ENCODE measurements around the gene COL10A1.

The COL10A1 gene

DNA sequence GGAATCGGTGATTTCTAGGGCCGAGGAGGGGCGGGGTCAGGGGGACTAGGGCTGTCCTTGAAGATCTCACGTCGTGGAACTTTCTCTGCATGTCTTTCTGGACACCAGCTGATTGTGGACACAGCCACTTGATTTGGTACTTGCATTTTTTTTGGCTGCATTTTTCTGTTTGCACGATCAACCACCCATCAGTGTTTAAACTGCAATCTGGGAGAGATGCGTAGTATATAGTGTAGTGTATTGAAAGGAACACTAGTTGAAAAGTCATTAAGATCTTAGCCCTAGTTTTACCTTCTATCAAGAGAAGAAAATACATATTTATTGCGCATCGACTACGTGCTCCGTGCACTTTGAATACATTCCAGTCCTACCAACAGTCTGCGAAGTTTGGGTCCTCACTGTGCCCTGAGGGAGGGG, 24.6 kb downstream of the COL10A1 start:
- no peak overlapping the region for H3K14ac ChIP-seq (ENCODE audit: low read length)
- no peak overlapping the region for H2BK120ac ChIP-seq (ENCODE audit: low read depth, low read length)
- peak overlapping the region; percentile 90 to 97 for H3K4me3 ChIP-seq (ENCODE audit: low read length in 2 of 2)
- no peak for DNase-seq (ENCODE audit: low spot score)
- H2BK12ac ChIP-seq (ENCODE audit: low read length): no peak overlapping the region
- peak overlapping the region; percentile 95 for H3K9ac ChIP-seq (ENCODE audit: low read depth, low read length, poor library complexity)
- H3K4me1 ChIP-seq (ENCODE audit: control insufficient read depth in 2 of 2, insufficient read depth in 1 of 2, low read depth in 1 of 2, low read length in 2 of 2): peaks cover 5 to 8% of the 10 kb centered on the region in 2 donors
- H2AK5ac ChIP-seq (ENCODE audit: low read depth, low read length): no peak overlapping the region
- no CpG with 5 or more reads among the region's 12 CpGs for WGBS, 2 donors (ENCODE audit: extremely low coverage in 2 of 2, insufficient read length in 2 of 2, insufficient replicate concordance in 1 of 2)
- H3K79me1 ChIP-seq (ENCODE audit: low read depth, low read length): no peaks in the 10 kb centered on the region
- no peaks in the 10 kb centered on the region for H3K36me3 ChIP-seq (replicated peaks in 1 of 2; ENCODE audit: control insufficient read depth in 2 of 2, insufficient read depth in 2 of 2, low read length in 2 of 2)
- H3K27me3 ChIP-seq (ENCODE audit: control insufficient read depth in 3 of 3, insufficient read depth in 3 of 3, low read depth in 1 of 3, low read length in 3 of 3): peaks cover 0 to 21% (median 0%) of the 10 kb centered on the region in 3 experiments
- H3K23ac ChIP-seq (ENCODE audit: low read depth, low read length, poor library complexity): no peak overlapping the region
- H3K4me2 ChIP-seq (ENCODE audit: insufficient read depth, low read length, poor library complexity, severe bottlenecking): peak overlapping the region; percentile 66
- H3K18ac ChIP-seq (ENCODE audit: low read length): peak overlapping the region; percentile 99
- no peak overlapping the region for H4K91ac ChIP-seq (ENCODE audit: low read depth, low read length, poor library complexity)
- H4K8ac ChIP-seq (ENCODE audit: low read depth, low read length): no peak overlapping the region
- peak overlapping the region; percentile 94 for H2BK5ac ChIP-seq (ENCODE audit: low read length)
- H2BK15ac ChIP-seq (ENCODE audit: low read length): peak overlapping the region; percentile 86
- no peak overlapping the region for H3K4ac ChIP-seq (ENCODE audit: low read length)
- peak overlapping the region; percentile 100 for H2AFZ ChIP-seq (ENCODE audit: low read length)
- peak overlapping the region; percentile 92 for H3K27ac ChIP-seq (replicated peaks; ENCODE audit: low read length)
- no peaks in the 10 kb centered on the region for H3K9me3 ChIP-seq (replicated peaks in 1 of 2; ENCODE audit: control insufficient read depth in 2 of 2, insufficient read depth in 1 of 2, low read depth in 1 of 2, low read length in 2 of 2)

GRCh38 chr6:116100419-116101301, 25.3 kb downstream of the COL10A1 start, which contains the start of gene NT5DC1:
TSS of gene NT5DC1 (plus strand) at chr6:116100853. CDS start at chr6:116100931, 78 bp downstream.
- H2AFZ ChIP-seq (ENCODE audit: low read length): peak within 1 kb of the TSS; percentile 100
- peaks cover 5 to 8% of the 10 kb centered on the region in 2 donors for H3K4me1 ChIP-seq (ENCODE audit: control insufficient read depth in 2 of 2, insufficient read depth in 1 of 2, low read depth in 1 of 2, low read length in 2 of 2)
- H4K91ac ChIP-seq (ENCODE audit: low read depth, low read length, poor library complexity): peak within 1 kb of the TSS; percentile 88
- H4K8ac ChIP-seq (ENCODE audit: low read depth, low read length): peak within 1 kb of the TSS; percentile 90
- H3K4me3 ChIP-seq (ENCODE audit: low read length in 2 of 2): peak within 1 kb of the TSS; percentile 90 to 97
- no peak within 1 kb of the TSS for H2BK12ac ChIP-seq (ENCODE audit: low read length)
- no CpG with 5 or more reads among the region's 87 CpGs for WGBS, 2 donors (ENCODE audit: extremely low coverage in 2 of 2, insufficient read length in 2 of 2, insufficient replicate concordance in 1 of 2)
- H3K27ac ChIP-seq (replicated peaks; ENCODE audit: low read length): peak within 1 kb of the TSS; percentile 92
- peaks cover 0 to 21% (median 0%) of the 10 kb centered on the region in 3 experiments for H3K27me3 ChIP-seq (ENCODE audit: control insufficient read depth in 3 of 3, insufficient read depth in 3 of 3, low read depth in 1 of 3, low read length in 3 of 3)
- peak; percentile 75 for DNase-seq (ENCODE audit: low spot score)
- peak within 1 kb of the TSS; percentile 94 for H2BK5ac ChIP-seq (ENCODE audit: low read length)
- H3K18ac ChIP-seq (ENCODE audit: low read length): peak within 1 kb of the TSS; percentile 99
- no peaks in the 10 kb centered on the region for H3K79me1 ChIP-seq (ENCODE audit: low read depth, low read length)
- H2BK120ac ChIP-seq (ENCODE audit: low read depth, low read length): peak within 1 kb of the TSS; percentile 25
- no peaks in the 10 kb centered on the region for H3K36me3 ChIP-seq (replicated peaks in 1 of 2; ENCODE audit: control insufficient read depth in 2 of 2, insufficient read depth in 2 of 2, low read length in 2 of 2)
- H2BK15ac ChIP-seq (ENCODE audit: low read length): peak within 1 kb of the TSS; percentile 86
- H2AK5ac ChIP-seq (ENCODE audit: low read depth, low read length): no peak within 1 kb of the TSS
- no peak within 1 kb of the TSS for H3K4ac ChIP-seq (ENCODE audit: low read length)
- H3K23ac ChIP-seq (ENCODE audit: low read depth, low read length, poor library complexity): peak within 1 kb of the TSS; percentile 98
- H3K9ac ChIP-seq (ENCODE audit: low read depth, low read length, poor library complexity): peak within 1 kb of the TSS; percentile 95
- peak within 1 kb of the TSS; percentile 66 for H3K4me2 ChIP-seq (ENCODE audit: insufficient read depth, low read length, poor library complexity, severe bottlenecking)
- peak within 1 kb of the TSS; percentile 97 for H3K14ac ChIP-seq (ENCODE audit: low read length)
- H3K9me3 ChIP-seq (replicated peaks in 1 of 2; ENCODE audit: control insufficient read depth in 2 of 2, insufficient read depth in 1 of 2, low read depth in 1 of 2, low read length in 2 of 2): peaks cover 0 to 1% of the 10 kb centered on the region in 2 donors

DNA sequence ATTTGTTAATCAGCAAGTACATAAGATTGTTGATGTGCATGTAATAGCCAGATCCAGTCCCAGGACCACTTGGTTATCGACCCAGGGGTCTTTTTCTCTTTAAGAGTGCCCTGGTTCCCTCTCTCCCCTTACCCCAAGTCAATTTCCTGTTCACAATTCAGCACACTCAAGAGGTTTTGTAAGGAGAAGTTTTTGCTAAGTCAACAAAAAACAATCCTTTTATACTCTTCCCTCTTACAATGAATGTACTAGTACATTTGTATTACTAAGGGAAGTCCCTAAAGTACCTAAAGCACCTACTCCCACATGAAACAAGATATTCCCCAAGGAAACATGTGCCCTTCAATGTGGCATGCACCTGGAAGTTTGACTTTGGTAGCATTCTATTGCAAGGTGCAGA, 26.9 kb downstream of the COL10A1 start:
- Histone ChIP-seq H4K8ac (ENCODE audit: low read depth, low read length) (no peak overlapping the region), H3K36me3 (replicated peaks in 1 of 2; ENCODE audit: control insufficient read depth in 2 of 2, insufficient read depth in 2 of 2, low read length in 2 of 2) (no peaks in the 10 kb centered on the region), H3K4ac (ENCODE audit: low read length) (no peak overlapping the region), H3K9ac (ENCODE audit: low read depth, low read length, poor library complexity) (no peak overlapping the region), H2BK15ac (ENCODE audit: low read length) (no peak overlapping the region), H3K9me3 (replicated peaks in 1 of 2; ENCODE audit: control insufficient read depth in 2 of 2, insufficient read depth in 1 of 2, low read depth in 1 of 2, low read length in 2 of 2) (peaks cover 0 to 1% of the 10 kb centered on the region in 2 donors), H3K23ac (ENCODE audit: low read depth, low read length, poor library complexity) (no peak overlapping the region), H3K4me3 (ENCODE audit: low read length in 2 of 2) (no peak overlapping the region), H2AFZ (ENCODE audit: low read length) (no peak overlapping the region), H3K18ac (ENCODE audit: low read length) (no peak overlapping the region), H3K79me1 (ENCODE audit: low read depth, low read length) (no peaks in the 10 kb centered on the region), H3K27me3 (ENCODE audit: control insufficient read depth in 3 of 3, insufficient read depth in 3 of 3, low read depth in 1 of 3, low read length in 3 of 3) (peaks cover 0 to 21% (median 0%) of the 10 kb centered on the region in 3 experiments), H2AK5ac (ENCODE audit: low read depth, low read length) (no peak overlapping the region), H2BK120ac (ENCODE audit: low read depth, low read length) (no peak overlapping the region), H3K14ac (ENCODE audit: low read length) (no peak overlapping the region), H2BK12ac (ENCODE audit: low read length) (no peak overlapping the region), H3K4me2 (ENCODE audit: insufficient read depth, low read length, poor library complexity, severe bottlenecking) (no peak overlapping the region), H4K91ac (ENCODE audit: low read depth, low read length, poor library complexity) (no peak overlapping the region), H2BK5ac (ENCODE audit: low read length) (no peak overlapping the region), H3K27ac (replicated peaks; ENCODE audit: low read length) (no peak overlapping the region), H3K4me1 (ENCODE audit: control insufficient read depth in 2 of 2, insufficient read depth in 1 of 2, low read depth in 1 of 2, low read length in 2 of 2) (peaks cover 5% of the 10 kb centered on the region in 2 donors)
- WGBS, 2 donors (ENCODE audit: extremely low coverage in 2 of 2, insufficient read length in 2 of 2, insufficient replicate concordance in 1 of 2): no CpG with 5 or more reads among the region's 1 CpG
- no peak for DNase-seq (ENCODE audit: low spot score)

All from neuronal stem cell (in vitro differentiated cells).